HepG2 (cell line): ENCODE measurements around the gene TOLLIP. TPM values are rescaled to one million over a fixed set of nuclear protein-coding genes. Genes with fewer than 3 reads are reported as not detected.

ENCODE experiments used
- ATAC-seq: fragments of 200-7000 bp; cut with Tn5 transposase; 3 replicates; pipeline ENCODE4 v1.9.1; 2020; ENCODE audit warnings: mild to moderate bottlenecking, moderate library complexity
- BruUV-seq: library from RNA; stranded (reverse); fragments of 400-500 nt; replicated peaks from 2 replicates; lab custom pipeline; 2021; lab: Mats Ljungman, UMichigan
- CTCF ChIA-PET: fragments of 300-600 bp; formaldehyde crosslinking; extraction: SDS; loops from one replicate; lab custom pipeline; 2021; ENCODE audit warnings: low total read pairs, inconsistent platforms, low intra/inter-chr PET ratio; lab: Yijun Ruan, JAX
- POLR2A ChIA-PET: fragments of 350-600 bp; sonication (Branson Sonifier 250); formaldehyde crosslinking; loops from one replicate; lab custom pipeline; 2020; ENCODE audit warnings: antibody characterized with exemption, inconsistent platforms; lab: Yijun Ruan, JAX
- DNase-seq: peaks from one replicate; pipeline ENCODE4 v3.0.0-alpha.2; 2015; ENCODE audit warnings: low spot score
- FAIRE-seq: peaks from 3 replicates; lab custom pipeline; 2011; peaks lifted over from hg19 to GRCh38; lab: Jason Lieb, UNC
- H2AFZ ChIP-seq: one replicate; pipeline ENCODE4 v1.6.1; 2011; ENCODE audit warnings: low read length, inconsistent platforms
- H3K27ac ChIP-seq: fragments of 300-600 bp; 3 replicates; pipeline ENCODE4 v1.8.0; 2011; ENCODE audit warnings: mixed run types, mild to moderate bottlenecking, mixed read lengths, low read length, inconsistent platforms; ENCODE audit not compliant: insufficient read depth; ENCODE audit errors: extremely low read length
- H3K27me3 ChIP-seq, 2 experiments: fragments of 200-600 bp in 1 of 2; 2 replicates in 1 of 2; 3 replicates in 1 of 2; pipeline versions ENCODE4 v1.6.0 to v1.8.0; 2011; ENCODE audit warnings: low read length in 2 of 2, mild to moderate bottlenecking in 2 of 2, moderate library complexity in 2 of 2, inconsistent platforms in 1 of 2; ENCODE audit not compliant: insufficient read depth in 2 of 2, control insufficient read depth in 1 of 2
- H3K36me3 ChIP-seq, 2 experiments: fragments of 200-600 bp in 1 of 2; replicated peaks in 1 of 2; 2 replicates in 1 of 2; 3 replicates in 1 of 2; pipeline versions ENCODE4 v1.5.1 to v1.8.0; 2011; ENCODE audit warnings: low read length in 2 of 2, inconsistent platforms in 1 of 2; ENCODE audit not compliant: insufficient read depth in 2 of 2, control insufficient read depth in 1 of 2
- H3K4me1 ChIP-seq: 2 replicates; pipeline ENCODE4 v1.5.1; 2012; ENCODE audit warnings: low read length, inconsistent platforms; ENCODE audit not compliant: insufficient read depth
- H3K4me2 ChIP-seq: 2 replicates; pipeline ENCODE4 v1.6.0; 2011; ENCODE audit warnings: low read depth, low read length, inconsistent platforms
- H3K4me3 ChIP-seq, 3 experiments: fragments of 200-600 bp in 1 of 3; sonication (generic), shearing (Covaris generic) in 1 of 3; replicated peaks in 1 of 3; 2 replicates each; pipeline ENCODE4 v1.5.1; 2011 to 2016; ENCODE audit warnings: low read length in 3 of 3, inconsistent platforms in 2 of 3, low read depth in 2 of 3, mild to moderate bottlenecking in 2 of 3, control low read depth in 1 of 3, mixed read lengths in 1 of 3; ENCODE audit not compliant: insufficient read depth in 1 of 3
- H3K79me2 ChIP-seq: one replicate; pipeline ENCODE4 v1.6.1; 2011; ENCODE audit warnings: low read length, inconsistent platforms; ENCODE audit not compliant: insufficient read depth
- H3K9ac ChIP-seq: 2 replicates; pipeline ENCODE4 v1.6.0; 2011; ENCODE audit warnings: mild to moderate bottlenecking, low read depth, low read length, inconsistent platforms; ENCODE audit not compliant: insufficient read depth
- H3K9me3 ChIP-seq: 2 replicates; pipeline ENCODE4 v1.5.1; 2012; ENCODE audit warnings: mild to moderate bottlenecking, low read length
- H4K20me1 ChIP-seq: 2 replicates; pipeline ENCODE4 v1.6.0; 2011; ENCODE audit warnings: inconsistent platforms, mild to moderate bottlenecking, low read length, moderate library complexity; ENCODE audit not compliant: insufficient read depth
- AGO2 ChIP-seq: fragments of 200-400 bp; formaldehyde crosslinking; optimal IDR thresholded peaks from 2 replicates; pipeline ENCODE3; 2017; ENCODE audit warnings: mild to moderate bottlenecking, low read depth, low read length, moderate library complexity
- KAT8 ChIP-seq: IDR thresholded peaks from 2 replicates; pipeline ENCODE4 v1.6.1; 2016; ENCODE audit warnings: missing genetic modification reagents, missing compliant biosample characterization
- KDM2A ChIP-seq: sonication (generic); formaldehyde crosslinking; IDR thresholded peaks from 2 replicates; pipeline ENCODE4 v1.4.0; 2020; ENCODE audit warnings: low read depth, missing genetic modification reagents, borderline replicate concordance
- NCOA5 ChIP-seq: sonication (generic); formaldehyde crosslinking; IDR thresholded peaks from 2 replicates; pipeline ENCODE4 v1.4.0; 2020; ENCODE audit warnings: missing genetic modification reagents
- PLRG1 ChIP-seq: fragments of 450-650 bp; conservative IDR thresholded peaks from 2 replicates; pipeline ENCODE4 v1.6.1; 2016
- RBAK ChIP-seq: sonication (generic); formaldehyde crosslinking; IDR thresholded peaks from 2 replicates; pipeline ENCODE4 v1.5.1; 2020; ENCODE audit warnings: mild to moderate bottlenecking, missing genetic modification reagents
- ZBTB26 ChIP-seq: IDR thresholded peaks from 2 replicates; pipeline ENCODE4 v1.6.1; 2016; ENCODE audit warnings: missing compliant biosample characterization, missing genetic modification reagents, borderline replicate concordance
- ZBTB7A ChIP-seq: sonication (generic); formaldehyde crosslinking; IDR thresholded peaks from 2 replicates; pipeline ENCODE4 v1.8.0; 2022; ENCODE audit warnings: mild to moderate bottlenecking, missing genetic modification reagents
- ZNF367 ChIP-seq: sonication (generic); formaldehyde crosslinking; IDR thresholded peaks from 2 replicates; pipeline ENCODE4 v1.4.0; 2020; ENCODE audit warnings: missing genetic modification reagents, borderline replicate concordance
- ZNF574 ChIP-seq: sonication (generic); formaldehyde crosslinking; IDR thresholded peaks from 2 replicates; pipeline ENCODE4 v1.4.0; 2020; ENCODE audit warnings: missing genetic modification reagents
- ZNF589 ChIP-seq: sonication (generic); formaldehyde crosslinking; conservative IDR thresholded peaks from 2 replicates; pipeline ENCODE4 v1.8.0; 2022; ENCODE audit warnings: mild to moderate bottlenecking, moderate library complexity, missing genetic modification reagents
- ZNF770 ChIP-seq: sonication (generic); formaldehyde crosslinking; IDR thresholded peaks from 2 replicates; pipeline ENCODE4 v1.5.0; 2020; ENCODE audit warnings: mild to moderate bottlenecking, missing genetic modification reagents
- ZNF878 ChIP-seq: sonication (generic); formaldehyde crosslinking; IDR thresholded peaks from 2 replicates; pipeline ENCODE4 v1.8.1; 2023; ENCODE audit warnings: mild to moderate bottlenecking, missing genetic modification reagents, moderate library complexity
- WGBS: methylation state at CpG from one replicate; pipeline ENCODE4 v1.1.6; 2017; ENCODE audit warnings: low lambda C conversion rate; 5-methylcytosine and 5-hydroxymethylcytosine counted together
- in situ Hi-C: cut with HindIII; loops from 2 replicates; pipeline ENCODE4 v1.10.0; 2017; ENCODE audit warnings: low pct_unique_long_range_greater_than_20kb; ENCODE audit not compliant: extremely low pct_ligation_motif_present
- intact Hi-C: fragments of 100-400 bp; cut with micrococcal nuclease; formaldehyde crosslinking; loops from one replicate; pipeline ENCODE4 v1.10.0; 2022; ENCODE audit not compliant: unreplicated experiment
- polyA plus RNA-seq, 8 experiments: library from polyadenylated mRNA; depleted of rRNA in 3 of 8; stranded (reverse) in 7 of 8; unstranded in 1 of 8; fragments of >200 nt; fragmentation: Illumina TruSeq in 4 of 8; extraction: Trizol in 4 of 8; gene quantifications; 2 replicates each; pipeline versions ENCODE4 v1.2.1 to v1.2.3, GENCODE V29; 2011 to 2016; ENCODE audit warnings: low read depth in 4 of 8, missing spikeins in 1 of 8, mixed read lengths in 1 of 8; ENCODE audit not compliant: insufficient read depth in 1 of 8
- total RNA-seq, 5 experiments: library from RNA; depleted of rRNA; stranded (reverse); fragments of >200 nt; fragmentation: Illumina TruSeq; extraction: Trizol; gene quantifications; 2 replicates each; pipeline ENCODE4 v1.2.3, GENCODE V29; 2016; ENCODE audit warnings: low read depth in 1 of 5

TOLLIP gene
- total and polyA plus RNA-seq, 2 of the 13 experiments (the other 11 are each of a cell fraction or from before 2014, with no cell fraction given) = 25.9 to 47.5 TPM

DNA sequence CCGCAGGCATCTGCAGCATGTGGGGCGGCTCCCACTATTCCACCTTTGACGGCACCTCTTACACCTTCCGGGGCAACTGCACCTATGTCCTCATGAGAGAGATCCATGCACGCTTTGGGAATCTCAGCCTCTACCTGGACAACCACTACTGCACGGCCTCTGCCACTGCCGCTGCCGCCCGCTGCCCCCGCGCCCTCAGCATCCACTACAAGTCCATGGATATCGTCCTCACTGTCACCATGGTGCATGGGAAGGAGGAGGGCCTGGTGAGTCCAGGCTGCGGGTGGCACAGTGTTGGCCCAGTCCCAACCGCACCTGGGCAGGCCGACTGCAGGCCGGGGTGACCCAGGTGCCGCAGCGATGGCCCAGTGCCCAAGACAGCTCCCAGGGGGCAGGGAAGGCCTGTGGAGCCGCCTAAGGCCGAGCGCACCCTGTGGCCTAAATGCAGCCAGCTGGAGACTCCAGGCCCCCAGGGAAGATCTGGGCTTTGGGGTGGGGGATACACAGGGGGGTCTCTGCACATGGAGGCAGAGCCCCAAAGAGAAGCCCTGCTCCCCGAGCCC is 55.3 kb downstream of the TOLLIP start:
- no peaks in the 10 kb centered on the region for H3K79me2 ChIP-seq
- no peak overlapping the region for H3K4me3 ChIP-seq
- peaks cover 14% of the 10 kb centered on the region; the same call in 1 of the 2 replicates for H3K9me3 ChIP-seq
- intact Hi-C loops = no loop called here
- in situ Hi-C loops = no loop called here
- ATAC-seq = no peak
- no peak overlapping the region for H3K9ac ChIP-seq
- no peak overlapping the region for H2AFZ ChIP-seq
- H3K27me3 ChIP-seq = no peaks in the 10 kb centered on the region
- H3K4me2 ChIP-seq = no peak overlapping the region
- CTCF ChIA-PET = no interaction called here
- BruUV-seq = no TSS peak
- POLR2A ChIA-PET = no interaction called here
- no peak for TF ChIP-seq NCOA5 (CRISPR knock-in tag)
- TF ChIP-seq KDM2A = no peak
- TF ChIP-seq ZNF878 = no peak
- TF ChIP-seq KAT8 (CRISPR knock-in tag) = no peak
- no peak for TF ChIP-seq ZNF589
- no peak for TF ChIP-seq AGO2
- no peak for TF ChIP-seq ZBTB7A (CRISPR knock-in tag)
- TF ChIP-seq ZNF367 (CRISPR knock-in tag) = no peak
- TF ChIP-seq ZBTB26 (CRISPR knock-in tag) = no peak
- no peak for TF ChIP-seq PLRG1
- no peak for TF ChIP-seq RBAK (CRISPR knock-in tag)
- TF ChIP-seq ZNF574 (CRISPR knock-in tag) = no peak
- TF ChIP-seq ZNF770 (CRISPR knock-in tag) = no peak
- DNase-seq = no peak
- no peak for FAIRE-seq
- no peak overlapping the region for H3K27ac ChIP-seq
- no peaks in the 10 kb centered on the region for H3K36me3 ChIP-seq
- no peaks in the 10 kb centered on the region for H4K20me1 ChIP-seq
- no peaks in the 10 kb centered on the region for H3K4me1 ChIP-seq
- WGBS = 86% methylated on average over 10 of the region's 22 CpGs
